ENCODE measurements around the gene IFITM2. TPM values are rescaled to one million over a fixed set of nuclear protein-coding genes. Genes with fewer than 3 reads are reported as not detected.
"Not testable (repeated sequence)": the region's sequence is repeated elsewhere in the genome, so short reads cannot be mapped to it uniquely, and the experiment has no call there.

Gene IFITM2
- 0.24 TPM in 1 of 2 replicates, not detected in the other for polyA plus RNA-seq (2014; cell fraction: cytosol; rRNA removed)
- polyA plus RNA-seq (2014; cell fraction: nucleus; rRNA removed) = not detected in 2 replicates

DNA sequence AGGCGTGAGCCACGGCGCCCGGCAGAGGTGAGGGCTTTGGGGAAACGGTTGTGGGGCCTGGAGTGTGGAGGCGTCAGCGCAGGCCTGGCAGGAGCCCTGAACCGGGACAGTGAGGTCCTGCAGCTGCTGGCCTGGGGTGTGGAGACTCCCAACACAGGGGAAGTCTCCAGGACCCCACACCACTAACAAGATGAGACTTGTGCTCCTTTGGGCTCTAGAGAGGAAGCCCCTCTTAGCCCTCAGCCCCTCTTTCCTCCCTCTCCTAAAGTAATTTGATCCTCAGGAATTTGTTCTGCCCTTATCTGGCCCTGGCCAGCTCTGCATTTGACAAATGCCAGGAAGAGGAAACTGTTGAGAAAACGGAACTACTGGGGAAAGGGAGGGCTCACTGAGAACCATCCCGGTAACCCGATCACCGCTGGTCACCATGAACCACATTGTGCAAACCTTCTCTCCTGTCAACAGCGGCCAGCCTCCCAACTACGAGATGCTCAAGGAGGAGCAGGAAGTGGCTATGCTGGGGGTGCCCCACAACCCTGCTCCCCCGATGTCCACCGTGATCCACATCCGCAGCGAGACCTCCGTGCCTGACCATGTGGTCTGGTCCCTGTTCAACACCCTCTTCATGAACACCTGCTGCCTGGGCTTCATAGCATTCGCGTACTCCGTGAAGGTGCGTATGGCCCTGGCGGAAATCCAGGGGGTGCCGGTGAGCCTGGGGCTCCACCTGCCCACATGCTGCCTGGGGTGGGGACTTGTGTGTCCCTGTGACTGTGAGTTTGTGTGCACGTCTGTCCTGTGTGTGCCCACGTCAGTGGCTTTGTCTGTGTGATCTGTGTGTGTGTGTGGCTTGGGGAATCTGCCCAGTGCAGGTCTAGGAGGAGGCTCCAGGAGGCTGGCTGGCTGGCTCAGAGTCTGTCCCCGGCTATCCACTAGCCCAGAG, at the start of gene IFITM2:
TSS of gene IFITM2 (plus strand) at position 51 of the 943 bp plus-strand sequence. CDS start at position 428, 377 bp downstream.
- DNase-seq (ENCODE audit: low spot score) = peak; percentile 59

- DNase-seq (ENCODE audit: low spot score) = no peak
These were observed 48.2 kb upstream of the IFITM2 start for GRCh38 chr11:259413-259812.

DNA sequence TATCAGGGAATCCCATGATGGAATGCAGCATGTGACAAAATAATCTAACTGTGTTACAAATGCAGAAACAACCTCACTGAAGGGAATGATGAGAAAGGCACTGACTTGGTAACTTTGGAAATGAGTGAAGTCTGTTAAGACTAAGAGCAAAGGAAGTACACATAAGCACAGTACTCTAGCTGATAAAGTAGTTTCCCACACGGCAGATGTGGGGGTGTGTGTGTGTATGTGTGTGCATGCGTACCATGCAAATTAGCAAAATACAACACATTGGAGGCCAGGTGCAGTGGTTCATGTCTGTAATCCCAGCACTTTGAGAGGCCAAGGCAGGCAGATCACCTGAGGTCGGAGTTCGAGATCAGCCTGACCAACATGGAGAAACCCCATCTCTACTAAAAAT, 46.0 kb upstream of the IFITM2 start:
- no peak for DNase-seq (ENCODE audit: low spot score)

- DNase-seq (ENCODE audit: low spot score) = no peak
These were observed 40.8 kb upstream of the IFITM2 start for GRCh38 chr11:266676-267439.

- DNase-seq (ENCODE audit: low spot score) = no peak
These were observed 40.1 kb upstream of the IFITM2 start for GRCh38 chr11:267491-267994.

DNA sequence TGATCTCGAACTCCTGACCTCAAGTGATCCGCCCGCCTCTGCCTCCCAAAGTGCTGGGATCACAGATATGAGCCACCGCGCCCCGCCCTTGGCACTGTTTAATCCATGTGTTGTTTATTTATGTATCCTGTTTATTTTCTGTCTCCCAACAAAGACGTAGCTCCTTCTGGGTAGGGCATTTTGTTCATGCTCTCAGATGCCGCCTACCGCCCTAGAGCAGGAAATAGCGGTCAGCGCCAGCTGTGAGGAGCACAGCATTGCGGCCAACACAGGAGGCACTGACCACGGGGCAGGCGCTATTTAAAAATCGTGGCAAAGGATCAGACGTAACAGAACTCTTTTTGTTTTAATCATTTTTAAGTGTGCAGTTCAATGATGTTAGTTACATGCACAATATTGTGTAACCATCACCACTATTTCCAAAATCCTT, 38.9 kb upstream of the IFITM2 start:
- DNase-seq (ENCODE audit: low spot score) = not testable (repeated sequence)

- no peak for DNase-seq (ENCODE audit: low spot score)
These were observed 38.3 kb upstream of the IFITM2 start for GRCh38 chr11:269146-269890.

DNA sequence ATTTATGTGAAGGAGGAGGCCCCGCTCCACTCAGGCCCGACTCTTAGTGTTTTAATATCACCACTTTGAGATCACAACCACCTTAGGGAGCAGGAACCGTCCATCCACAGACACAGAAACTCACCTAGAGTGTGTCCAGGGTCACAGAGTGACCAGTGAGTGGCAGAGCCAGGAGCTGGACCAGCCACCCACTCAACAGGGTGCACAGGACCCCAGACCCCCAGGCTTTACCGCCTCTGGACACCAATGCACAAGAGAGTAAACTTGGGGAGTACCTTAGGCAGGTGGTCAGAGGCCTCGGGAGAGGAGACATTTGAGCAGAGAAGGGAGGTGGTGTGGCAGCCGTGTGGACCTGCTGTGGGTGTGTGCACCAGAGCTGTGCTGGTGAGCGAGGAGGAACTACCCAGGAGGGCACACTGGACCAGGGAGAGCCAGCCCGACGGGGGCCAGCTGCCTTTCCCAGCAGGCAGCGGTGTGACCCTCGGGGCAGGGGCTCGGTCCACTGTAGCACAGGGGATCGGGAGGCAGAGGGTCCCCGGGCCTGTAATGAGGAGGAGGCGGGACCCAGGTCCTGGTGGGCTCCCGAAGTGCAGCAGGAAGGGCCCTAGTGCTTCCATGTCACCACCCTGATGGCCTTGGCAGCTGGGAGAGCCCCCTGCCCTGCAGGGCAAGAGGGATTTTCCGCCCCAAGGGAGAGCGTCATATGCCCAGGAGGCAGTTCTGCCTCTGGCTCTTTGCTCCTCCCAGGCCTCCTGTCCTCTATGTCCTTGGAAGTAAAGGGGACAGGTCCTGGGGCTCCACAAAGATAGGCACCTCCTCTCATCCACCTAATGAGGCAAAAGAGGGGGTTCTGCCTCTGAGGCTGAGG, 36.9 kb upstream of the IFITM2 start:
- no peak for DNase-seq (ENCODE audit: low spot score)

DNA sequence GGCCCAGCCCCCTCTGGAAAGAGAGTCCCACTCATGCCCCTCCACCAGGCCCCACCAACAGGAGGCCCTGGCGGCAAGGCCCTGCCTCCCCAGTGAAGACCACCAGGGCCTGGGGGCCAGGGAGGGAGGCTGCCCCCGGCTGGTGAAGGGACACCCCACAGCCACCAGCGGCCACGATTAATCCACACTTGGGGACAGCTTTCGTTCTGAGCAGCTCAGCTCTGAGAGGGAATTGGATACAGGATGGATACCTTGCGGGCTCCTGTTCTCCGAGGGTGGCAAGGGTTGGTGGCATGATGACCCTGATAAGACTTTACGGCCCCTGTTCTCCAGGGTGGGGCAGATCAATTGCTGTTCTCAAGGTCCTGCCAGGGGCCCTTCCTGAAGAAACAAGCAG, 36.3 kb upstream of the IFITM2 start:
- no peak for DNase-seq (ENCODE audit: low spot score)

DNA sequence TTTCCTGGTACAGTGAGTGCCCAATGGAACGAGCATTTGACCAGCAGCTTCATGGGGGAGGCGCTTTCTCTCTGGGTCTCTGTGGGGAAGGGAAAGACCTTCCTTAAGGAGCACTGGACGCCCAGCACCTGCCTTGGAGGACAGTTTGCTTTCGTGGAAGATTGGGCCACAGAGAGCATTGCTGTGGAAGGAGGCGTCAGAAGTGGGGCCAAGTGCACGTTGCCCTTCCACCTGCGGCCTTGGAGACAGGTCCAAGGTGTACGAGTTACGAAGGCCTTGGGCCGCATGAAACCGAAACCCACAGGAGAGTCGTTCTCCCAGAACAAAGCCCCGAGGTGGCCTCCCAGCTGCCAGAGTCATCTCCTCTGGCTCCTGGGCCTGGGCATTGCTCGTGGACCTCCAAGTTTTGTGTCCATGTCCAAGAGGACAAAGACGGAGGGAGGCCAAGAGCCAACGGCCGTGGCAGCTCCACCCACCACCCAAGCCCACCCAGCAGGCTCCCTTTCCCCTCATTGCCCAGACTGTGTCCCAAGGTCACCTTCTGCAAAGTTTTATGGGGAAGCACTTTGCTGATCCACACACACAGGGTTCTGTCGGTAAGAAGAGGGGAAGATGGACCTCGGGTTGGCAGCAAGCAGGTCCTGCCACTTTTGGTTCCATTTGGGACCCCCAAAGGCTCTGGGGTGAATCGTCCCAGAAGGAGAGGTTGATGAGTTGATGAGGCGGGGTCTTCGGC, 35.3 kb upstream of the IFITM2 start:
- DNase-seq (ENCODE audit: low spot score) = no peak

DNA sequence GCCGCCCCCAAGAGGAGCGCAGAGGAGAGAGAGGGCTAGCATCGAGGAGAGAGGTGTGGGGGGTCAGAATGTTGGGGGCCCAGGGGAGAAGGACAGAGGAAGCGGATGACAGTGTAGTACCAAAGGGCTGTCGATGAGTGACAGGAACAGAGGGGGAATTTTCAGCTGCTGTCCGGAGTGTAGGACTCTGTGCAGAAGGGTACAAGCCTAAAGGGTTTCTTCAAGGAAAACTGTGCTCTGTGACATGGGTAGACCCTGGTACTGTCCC, 34.8 kb upstream of the IFITM2 start:
- no peak for DNase-seq (ENCODE audit: low spot score)

- DNase-seq (ENCODE audit: low spot score) = no peak
These were observed 31.4 kb upstream of the IFITM2 start for GRCh38 chr11:276219-276618.

GRCh38 chr11:278001-278951, 29.3 kb upstream of the IFITM2 start, which contains the start of gene NLRP6:
NLRP6 (plus strand) TSS chr11:278407; CDS start chr11:278570, 163 bp downstream.
- no peak for DNase-seq (ENCODE audit: low spot score)

GRCh38 chr11:279040-279965, 28.3 kb upstream of the IFITM2 start:
- no peak for DNase-seq (ENCODE audit: low spot score)

GRCh38 chr11:279966-280705, 27.5 kb upstream of the IFITM2 start:
- DNase-seq (ENCODE audit: low spot score) = no peak

- no peak for DNase-seq (ENCODE audit: low spot score)
These were observed 26.7 kb upstream of the IFITM2 start for GRCh38 chr11:280706-281485.

All from SK-N-DZ (cell line).